ENCODE data around the gene ZDHHC11B. TPM values are rescaled to one million over a fixed set of nuclear protein-coding genes. Genes with fewer than 3 reads are reported as not detected.
A peak's percentile ranks its signal among the peaks of the same experiment; 100 is the strongest.
"Not testable (repeated sequence)": the region's sequence is repeated elsewhere in the genome, so short reads cannot be mapped to it uniquely, and the experiment has no call there.

The ZDHHC11B gene
- total RNA-seq, 4 donors from 2014 or later, result 0.24 to 1.2 (median 0.71) TPM

DNA sequence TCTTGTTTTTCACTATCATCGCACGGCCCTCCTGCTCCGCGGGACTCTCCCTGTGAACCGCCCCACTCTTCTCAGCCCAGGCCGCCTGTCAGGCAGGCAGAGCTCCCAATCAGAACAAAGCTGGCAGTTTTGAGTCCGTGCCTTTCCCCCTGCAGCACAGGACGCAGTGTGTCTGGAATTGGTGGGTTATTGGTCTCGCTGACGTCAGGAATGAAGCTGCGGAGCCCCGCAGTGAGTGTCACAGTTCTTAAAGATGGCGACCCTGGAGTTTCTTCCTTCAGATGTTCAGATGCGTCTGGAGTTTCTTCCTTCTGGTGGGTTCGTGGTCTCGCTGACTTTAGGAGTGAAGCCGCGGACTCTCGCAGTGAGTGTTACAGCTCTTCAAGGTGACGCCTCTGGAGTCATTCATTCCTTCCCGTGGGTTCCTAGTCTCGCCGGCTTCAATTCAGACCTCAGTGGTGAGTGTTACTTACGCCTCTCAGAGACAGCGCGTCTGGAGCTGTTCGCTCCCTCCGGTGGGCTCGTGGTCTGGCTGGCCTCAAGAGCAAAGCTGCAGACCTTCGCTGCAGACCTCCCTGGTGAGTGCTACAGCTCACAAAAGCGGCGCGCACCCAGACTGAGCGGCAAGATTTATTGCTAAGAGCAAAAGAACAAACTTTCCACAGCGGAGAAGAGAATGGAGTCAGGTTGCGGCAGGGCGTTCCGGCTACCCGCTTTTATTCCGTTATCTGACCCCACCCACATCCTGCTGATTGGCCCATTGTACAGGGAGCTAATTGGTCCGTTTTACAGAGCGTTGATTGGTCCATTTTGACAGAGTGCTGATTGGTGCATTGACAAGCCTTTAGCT, 7.4 kb downstream of the ZDHHC11B start:
- TF ChIP-seq, protein P1, sequence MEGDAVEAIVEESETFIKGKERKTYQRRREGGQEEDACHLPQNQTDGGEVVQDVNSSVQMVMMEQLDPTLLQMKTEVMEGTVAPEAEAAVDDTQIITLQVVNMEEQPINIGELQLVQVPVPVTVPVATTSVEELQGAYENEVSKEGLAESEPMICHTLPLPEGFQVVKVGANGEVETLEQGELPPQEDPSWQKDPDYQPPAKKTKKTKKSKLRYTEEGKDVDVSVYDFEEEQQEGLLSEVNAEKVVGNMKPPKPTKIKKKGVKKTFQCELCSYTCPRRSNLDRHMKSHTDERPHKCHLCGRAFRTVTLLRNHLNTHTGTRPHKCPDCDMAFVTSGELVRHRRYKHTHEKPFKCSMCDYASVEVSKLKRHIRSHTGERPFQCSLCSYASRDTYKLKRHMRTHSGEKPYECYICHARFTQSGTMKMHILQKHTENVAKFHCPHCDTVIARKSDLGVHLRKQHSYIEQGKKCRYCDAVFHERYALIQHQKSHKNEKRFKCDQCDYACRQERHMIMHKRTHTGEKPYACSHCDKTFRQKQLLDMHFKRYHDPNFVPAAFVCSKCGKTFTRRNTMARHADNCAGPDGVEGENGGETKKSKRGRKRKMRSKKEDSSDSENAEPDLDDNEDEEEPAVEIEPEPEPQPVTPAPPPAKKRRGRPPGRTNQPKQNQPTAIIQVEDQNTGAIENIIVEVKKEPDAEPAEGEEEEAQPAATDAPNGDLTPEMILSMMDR (IDR thresholded peaks at IDR 0.05 in 4 of 5, conservative IDR thresholded peaks at IDR 0.05 in 1 of 5), result no peak
- no peak for TF ChIP-seq POLR2A (IDR thresholded peaks at IDR 0.05)
- no peak overlapping the region for H3K27ac ChIP-seq
- ATAC-seq (no peak), DNase-seq (no peak)
- no peaks in the 10 kb centered on the region for H3K27me3 ChIP-seq
- H3K4me3 ChIP-seq, result no peak overlapping the region
- in situ Hi-C loops (cut with MboI; ENCODE audit: low sequenced_read_pairs in 4 of 4) (no loop called here), intact Hi-C loops (cut with DNase I; ENCODE audit: low total_unique reads) (no loop called here)
- no peaks in the 10 kb centered on the region for H3K36me3 ChIP-seq
- H3K9me3 ChIP-seq, result no peaks in the 10 kb centered on the region
- no peaks in the 10 kb centered on the region for H3K4me1 ChIP-seq

DNA sequence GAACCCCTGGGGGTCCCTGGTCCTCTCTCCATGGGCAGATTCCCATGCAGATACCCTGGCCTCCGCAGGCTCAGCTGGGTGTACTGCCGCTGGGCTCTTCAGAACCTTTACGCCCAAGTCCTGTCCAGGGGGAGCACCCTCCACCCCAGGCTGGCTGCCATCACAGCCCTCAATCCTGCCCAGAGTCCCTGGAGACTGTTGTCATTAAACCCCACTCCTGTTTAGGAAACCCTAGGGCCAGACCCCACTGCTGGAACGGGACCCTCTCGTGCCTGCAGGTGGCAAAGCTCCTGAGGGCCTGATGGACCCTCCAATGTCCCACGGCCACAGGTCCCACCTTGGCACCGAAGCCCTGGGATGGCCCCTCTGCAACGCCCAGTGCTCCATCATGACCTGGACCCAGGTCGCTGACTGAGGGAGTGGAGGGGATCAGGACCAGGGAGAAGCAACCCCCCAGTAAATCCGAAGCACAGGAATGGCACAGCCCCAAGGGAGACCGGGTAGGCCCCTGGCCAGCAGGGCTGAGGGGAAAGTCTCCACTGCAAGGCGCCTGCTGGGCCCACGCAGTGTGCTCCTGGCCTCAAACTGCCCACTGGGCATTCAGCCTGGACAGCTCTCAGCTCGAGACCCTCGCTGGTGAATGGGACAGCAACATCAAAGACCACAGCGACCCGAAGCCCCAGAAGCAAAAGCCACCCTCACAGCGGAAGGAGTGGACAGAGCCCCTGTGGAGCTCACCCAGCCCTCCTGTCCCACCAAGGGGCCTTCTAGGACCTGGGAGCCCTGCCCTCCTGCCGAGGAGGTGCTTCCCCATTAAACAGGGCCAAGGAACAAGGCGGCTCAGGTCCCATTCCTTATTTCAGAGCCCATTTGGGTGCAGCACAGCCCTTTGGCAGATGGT, 8.3 kb downstream of the ZDHHC11B start:
- no peaks in the 10 kb centered on the region for H3K36me3 ChIP-seq
- no peak for ATAC-seq
- no peak overlapping the region for H3K27ac ChIP-seq
- H3K4me3 ChIP-seq, result no peak overlapping the region
- TF ChIP-seq, protein P1 (IDR thresholded peaks at IDR 0.05 in 4 of 5, conservative IDR thresholded peaks at IDR 0.05 in 1 of 5), result no peak
- no peak for TF ChIP-seq POLR2A (IDR thresholded peaks at IDR 0.05)
- H3K27me3 ChIP-seq, result no peaks in the 10 kb centered on the region
- DNase-seq, result no peak
- intact Hi-C loops (cut with DNase I; ENCODE audit: low total_unique reads) (no loop called here), in situ Hi-C loops (cut with MboI; ENCODE audit: low sequenced_read_pairs in 4 of 4) (no loop called here)
- H3K4me1 ChIP-seq, result no peaks in the 10 kb centered on the region
- no peaks in the 10 kb centered on the region for H3K9me3 ChIP-seq

DNA sequence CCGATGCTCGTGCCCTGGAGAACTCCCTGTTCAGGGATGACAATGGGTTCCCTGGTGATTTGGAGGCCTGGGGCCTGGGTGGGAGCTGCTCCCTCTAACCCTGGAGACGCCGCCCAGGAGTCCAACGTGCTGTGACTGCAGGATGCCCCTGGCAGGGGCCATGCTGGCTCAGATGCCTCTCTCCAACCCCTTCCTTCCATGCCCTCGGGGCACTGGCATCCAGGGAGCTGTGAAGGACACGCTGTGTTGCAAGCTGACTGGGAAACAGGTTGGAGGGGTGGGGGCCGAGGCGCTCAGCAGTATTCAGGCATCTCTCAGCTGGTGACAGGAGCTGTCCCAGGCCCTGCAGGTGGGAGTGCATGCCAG, 9.0 kb downstream of the ZDHHC11B start:
- H3K4me3 ChIP-seq; H3K27ac ChIP-seq; H3K36me3 ChIP-seq; intact Hi-C loops (cut with DNase I; ENCODE audit: low total_unique reads); DNase-seq; H3K9me3 ChIP-seq; H3K27me3 ChIP-seq; H3K4me1 ChIP-seq; in situ Hi-C loops (cut with MboI; ENCODE audit: low sequenced_read_pairs in 4 of 4): not testable (repeated sequence)
- ATAC-seq, result peak in 1 of 2 donors; percentile 28

DNA sequence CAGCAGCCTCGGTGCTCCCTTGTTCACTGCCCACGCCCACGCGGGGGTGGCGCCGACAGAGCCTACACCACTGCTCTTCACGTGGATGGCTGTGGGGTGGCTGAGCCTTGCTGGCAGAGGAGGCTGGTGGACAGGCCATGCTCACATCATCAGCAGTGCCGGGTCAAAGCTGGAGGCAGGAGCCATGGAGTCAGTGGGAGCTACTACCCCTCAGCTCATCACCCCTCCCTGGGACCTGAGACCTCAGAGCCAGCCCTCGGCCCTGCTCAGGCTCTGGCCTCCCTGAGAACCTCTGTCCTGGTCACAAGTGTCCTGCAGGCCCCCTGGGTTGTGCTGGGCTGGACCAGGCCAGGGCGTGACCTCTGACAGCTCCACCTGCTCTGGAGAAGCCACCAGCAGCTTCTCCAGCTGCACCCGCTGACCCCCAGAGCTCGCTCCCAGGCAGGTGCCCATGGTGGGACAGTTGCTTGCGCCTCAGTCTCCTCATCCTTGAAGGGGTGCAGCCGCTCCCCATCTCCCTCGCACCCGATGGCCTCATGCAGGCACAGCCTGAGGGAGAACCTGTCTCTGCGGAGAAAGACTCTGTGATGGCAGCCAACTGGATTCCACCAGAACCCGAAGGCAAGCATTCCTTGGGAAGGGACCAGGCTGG, 9.5 kb downstream of the ZDHHC11B start:
- H3K9me3 ChIP-seq; H3K4me1 ChIP-seq; H3K4me3 ChIP-seq; ATAC-seq; intact Hi-C loops (cut with DNase I; ENCODE audit: low total_unique reads); in situ Hi-C loops (cut with MboI; ENCODE audit: low sequenced_read_pairs in 4 of 4); H3K36me3 ChIP-seq; DNase-seq; H3K27me3 ChIP-seq; H3K27ac ChIP-seq: not testable (repeated sequence)

DNA sequence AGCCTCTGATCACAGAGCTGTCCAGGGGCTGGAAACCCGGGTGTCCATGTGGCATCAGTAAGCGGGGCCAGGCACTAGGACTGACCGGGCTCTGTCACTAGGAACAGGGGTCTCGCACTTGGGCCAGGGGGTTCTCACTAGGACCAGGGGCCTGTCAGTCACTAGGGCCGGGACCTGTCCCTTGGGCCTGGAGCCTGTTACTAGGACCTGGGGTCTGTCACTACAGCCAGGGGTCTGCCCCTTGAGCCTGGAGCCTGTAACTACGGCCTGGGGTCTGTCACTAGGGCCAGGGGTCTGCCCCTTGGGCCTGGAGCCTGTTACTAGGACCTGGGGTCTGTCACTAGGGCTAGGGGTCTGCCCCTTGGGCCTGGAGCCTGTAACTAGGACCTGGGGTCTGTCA, 10.2 kb downstream of the ZDHHC11B start:
- DNase-seq; H3K27ac ChIP-seq; intact Hi-C loops (cut with DNase I; ENCODE audit: low total_unique reads); H3K9me3 ChIP-seq; H3K27me3 ChIP-seq; H3K4me3 ChIP-seq; ATAC-seq; H3K36me3 ChIP-seq; in situ Hi-C loops (cut with MboI; ENCODE audit: low sequenced_read_pairs in 4 of 4); H3K4me1 ChIP-seq: not testable (repeated sequence)

Data from gastrocnemius medialis (tissue), 4 donors.